ENCODE measurements around the gene DCANP1. TPM values are rescaled to one million over a fixed set of nuclear protein-coding genes. Genes with fewer than 3 reads are reported as not detected.

The DCANP1 gene
- total and polyA plus RNA-seq, 2 donors (not counting 1 experiment from before 2014, with no cell fraction given) = not detected

- no peaks in the 10 kb centered on the region for H3K9me3 Mint-ChIP-seq (ENCODE audit: insufficient read depth)
These were observed 25.0 kb upstream of the DCANP1 start for GRCh38 chr5:135472141-135472540.

GRCh38 chr5:135471726-135472125 lies 24.6 kb upstream of the DCANP1 start:
- H3K9me3 ChIP-seq (ENCODE audit: control extremely low read depth in 1 of 3, control insufficient read depth in 2 of 3, insufficient read depth in 1 of 3, low read length in 2 of 3) = no peaks in the 10 kb centered on the region
- WGBS (ENCODE audit: insufficient coverage) = 77% methylated on average over 4 of the region's 4 CpGs
- ATAC-seq (ENCODE audit: low read depth) = no peak
- no peak overlapping the region for H2AFZ ChIP-seq (ENCODE audit: insufficient read depth, low read depth, low read length, poor library complexity, severe bottlenecking)
- peaks cover 0 to 14% (median 1%) of the 10 kb centered on the region in 4 experiments for H3K27me3 ChIP-seq (replicated peaks in 1 of 4; ENCODE audit: control extremely low read depth in 1 of 4, control insufficient read depth in 3 of 4, insufficient read depth in 4 of 4, low read length in 3 of 4)
- no peaks in the 10 kb centered on the region for H3K9me3 Mint-ChIP-seq (ENCODE audit: insufficient read depth)
- intact Hi-C loops (cut with micrococcal nuclease) = no loop called here
- no peak overlapping the region for H3K4me3 ChIP-seq (ENCODE audit: control extremely low read depth in 1 of 5, extremely low read depth in 1 of 5, insufficient read depth in 1 of 5, low read depth in 2 of 5, low read length in 4 of 5)
- no peak overlapping the region for H3K27ac ChIP-seq (ENCODE audit: low read length in 2 of 2)
- ChIA-PET CTCF (no interaction called here), POLR2A (no interaction called here)
- no peaks in the 10 kb centered on the region for H3K4me1 Mint-ChIP-seq
- no peaks in the 10 kb centered on the region for H3K36me3 ChIP-seq (replicated peaks in 1 of 2; ENCODE audit: control extremely low read depth in 1 of 2, control insufficient read depth in 1 of 2, extremely low read depth in 1 of 2, insufficient read depth in 2 of 2, low read length in 1 of 2)
- H3K9ac ChIP-seq (ENCODE audit: low read length) = no peak overlapping the region
- no peaks in the 10 kb centered on the region for H3K79me2 ChIP-seq (ENCODE audit: control insufficient read depth, insufficient read depth, low read length)
- no peak overlapping the region for H3K4me2 ChIP-seq (replicated peaks; ENCODE audit: low read depth, low read length, poor library complexity, severe bottlenecking)
- H3K27me3 Mint-ChIP-seq = peaks cover 37% of the 10 kb centered on the region
- H3K4me1 ChIP-seq (ENCODE audit: control insufficient read depth in 2 of 2, insufficient read depth in 2 of 2, low read length in 2 of 2) = no peaks in the 10 kb centered on the region
- no peaks in the 10 kb centered on the region for H4K20me1 ChIP-seq (ENCODE audit: control insufficient read depth, insufficient read depth, low read length, poor library complexity, severe bottlenecking)
- no peak overlapping the region for H3K27ac Mint-ChIP-seq
- DNase-seq = no peak
- TF ChIP-seq CTCF (IDR thresholded peaks at IDR 0.05) = no peak
- no peak for TF ChIP-seq EZH2 (IDR thresholded peaks at IDR 0.05; ENCODE audit: borderline replicate concordance, insufficient read depth, low read depth, low read length, poor library complexity, severe bottlenecking)
- no peak overlapping the region for H3K4me3 Mint-ChIP-seq

More at GRCh38 chr5:135472141-135472540, 25.0 kb upstream of the DCANP1 start:
- no peak overlapping the region for H3K9ac ChIP-seq (ENCODE audit: low read length)
- no peak overlapping the region for H2AFZ ChIP-seq (ENCODE audit: insufficient read depth, low read depth, low read length, poor library complexity, severe bottlenecking)
- H3K4me1 ChIP-seq (ENCODE audit: control insufficient read depth in 2 of 2, insufficient read depth in 2 of 2, low read length in 2 of 2) = no peaks in the 10 kb centered on the region
- POLR2A ChIA-PET = no interaction called here
- no peaks in the 10 kb centered on the region for H4K20me1 ChIP-seq (ENCODE audit: control insufficient read depth, insufficient read depth, low read length, poor library complexity, severe bottlenecking)
- no peak overlapping the region for H3K4me3 Mint-ChIP-seq
- no peaks in the 10 kb centered on the region for H3K4me1 Mint-ChIP-seq
- peaks cover 40% of the 10 kb centered on the region for H3K27me3 Mint-ChIP-seq
- no peaks in the 10 kb centered on the region for H3K36me3 ChIP-seq (replicated peaks in 1 of 2; ENCODE audit: control extremely low read depth in 1 of 2, control insufficient read depth in 1 of 2, extremely low read depth in 1 of 2, insufficient read depth in 2 of 2, low read length in 1 of 2)
- CTCF ChIA-PET = no interaction called here
- H3K27ac ChIP-seq (ENCODE audit: low read length in 2 of 2) = no peak overlapping the region
- ATAC-seq (ENCODE audit: low read depth) (no peak), DNase-seq (no peak)
- H3K27me3 ChIP-seq (replicated peaks in 1 of 4; ENCODE audit: control extremely low read depth in 1 of 4, control insufficient read depth in 3 of 4, insufficient read depth in 4 of 4, low read length in 3 of 4) = peaks cover 0 to 10% (median 0%) of the 10 kb centered on the region in 4 experiments
- H3K79me2 ChIP-seq (ENCODE audit: control insufficient read depth, insufficient read depth, low read length) = no peaks in the 10 kb centered on the region
- H3K27ac Mint-ChIP-seq = no peak overlapping the region
- no peak overlapping the region for H3K4me3 ChIP-seq (ENCODE audit: control extremely low read depth in 1 of 5, extremely low read depth in 1 of 5, insufficient read depth in 1 of 5, low read depth in 2 of 5, low read length in 4 of 5)
- H3K9me3 ChIP-seq (ENCODE audit: control extremely low read depth in 1 of 3, control insufficient read depth in 2 of 3, insufficient read depth in 1 of 3, low read length in 2 of 3) = no peaks in the 10 kb centered on the region
- intact Hi-C loops (cut with micrococcal nuclease) = no loop called here
- no peak for TF ChIP-seq CTCF (IDR thresholded peaks at IDR 0.05)
- no peak for TF ChIP-seq EZH2 (IDR thresholded peaks at IDR 0.05; ENCODE audit: borderline replicate concordance, insufficient read depth, low read depth, low read length, poor library complexity, severe bottlenecking)
- no peak overlapping the region for H3K4me2 ChIP-seq (replicated peaks; ENCODE audit: low read depth, low read length, poor library complexity, severe bottlenecking)
- WGBS (ENCODE audit: insufficient coverage) = 92% methylated on average over 5 of the region's 5 CpGs

Data from B cell (primary cell).